SU-DHL-6 (cell line): ENCODE measurements around the gene ANKRD29.

Experiments
- H2AFZ ChIP-seq: fragments of 200-600 bp; sonication (generic); 2 replicates; pipeline ENCODE4 v1.6.1; 2014; ENCODE audit warnings: low read depth, mild to moderate bottlenecking, moderate library complexity, mixed read lengths, antibody characterized with exemption, low read length; ENCODE audit not compliant: severe bottlenecking
- H3F3A ChIP-seq: fragments of 200-600 bp; shearing (Covaris generic); 2 replicates; pipeline ENCODE4 v1.6.0; 2016; ENCODE audit warnings: antibody characterized with exemption, mild to moderate bottlenecking; ENCODE audit not compliant: insufficient read depth
- H3K27ac ChIP-seq: fragments of 200-600 bp; sonication (generic); 2 replicates; pipeline ENCODE4 v1.5.1; 2016; ENCODE audit warnings: low read depth, mild to moderate bottlenecking, low read length, moderate library complexity, mixed read lengths
- H3K27me3 ChIP-seq: fragments of 200-600 bp; sonication (generic), shearing (Covaris generic); 2 replicates; pipeline ENCODE4 v1.6.0; 2014; ENCODE audit warnings: mild to moderate bottlenecking, low read length
- H3K36me3 ChIP-seq: fragments of 200-600 bp; sonication (generic); 2 replicates; pipeline ENCODE4 v1.6.1; 2014; ENCODE audit warnings: mild to moderate bottlenecking, low read length, mixed read lengths
- H3K4me2 ChIP-seq: fragments of 300-600, 200-600 bp; shearing (Covaris generic), sonication (generic); 2 replicates; pipeline ENCODE4 v1.6.0; 2014; ENCODE audit warnings: low read length, low read depth, mild to moderate bottlenecking; ENCODE audit not compliant: poor library complexity, severe bottlenecking
- H3K4me3 ChIP-seq: fragments of 200-600 bp; sonication (generic); 2 replicates; pipeline ENCODE4 v1.5.1; 2014; ENCODE audit warnings: antibody characterized with exemption, low read length, mild to moderate bottlenecking, mixed read lengths; ENCODE audit not compliant: insufficient read depth, poor library complexity, severe bottlenecking
- H3K79me2 ChIP-seq: fragments of 200-600 bp; sonication (generic); 2 replicates; pipeline ENCODE4 v1.6.1; 2014; ENCODE audit warnings: mild to moderate bottlenecking, low read length, moderate library complexity; ENCODE audit not compliant: insufficient read depth
- H3K9ac ChIP-seq: fragments of 200-600 bp; sonication (generic); 2 replicates; pipeline ENCODE4 v1.7.0; 2014; ENCODE audit warnings: mild to moderate bottlenecking, low read length
- H3K9me2 ChIP-seq: fragments of 200-600 bp; sonication (generic); replicated peaks from 2 replicates; pipeline ENCODE4 v1.6.1; 2014; ENCODE audit warnings: low read length; ENCODE audit not compliant: insufficient read depth
- H3K9me3 ChIP-seq: fragments of 200-600 bp; sonication (generic); 2 replicates; pipeline ENCODE4 v1.6.1; 2014; ENCODE audit warnings: low read length, mixed read lengths; ENCODE audit not compliant: insufficient read depth
- H4K20me1 ChIP-seq: fragments of 200-600 bp; sonication (generic); 2 replicates; pipeline ENCODE4 v1.6.1; 2014; ENCODE audit warnings: low read depth, mild to moderate bottlenecking, antibody characterized with exemption, low read length, moderate library complexity, mixed read lengths
- CTCF ChIP-seq: fragments of 200-600 bp; sonication (generic); IDR thresholded peaks from one replicate; pipeline ENCODE4 v1.5.1; 2017; ENCODE audit warnings: antibody characterized with exemption, mild to moderate bottlenecking, low read length, moderate library complexity; ENCODE audit not compliant: insufficient read depth, poor library complexity, severe bottlenecking
- EZH2phosphoT487 ChIP-seq: fragments of 200-600 bp; sonication (generic), shearing (Covaris generic); conservative IDR thresholded peaks from 2 replicates; pipeline ENCODE4 v1.6.1; 2018; ENCODE audit warnings: mild to moderate bottlenecking, antibody characterized with exemption, low read length, moderate library complexity, mixed read lengths

ANKRD29 gene

GRCh38 chr18:23702606-23703005, 39.9 kb upstream of the ANKRD29 start:
- Histone ChIP-seq H4K20me1 (no peaks in the 10 kb centered on the region), H3K9me3 (no peaks in the 10 kb centered on the region), H3K79me2 (no peaks in the 10 kb centered on the region), H3K4me2 (no peak overlapping the region), H3K9me2 (no peaks in the 10 kb centered on the region), H3F3A (no peaks in the 10 kb centered on the region), H3K9ac (no peak overlapping the region), H3K36me3 (no peaks in the 10 kb centered on the region), H3K4me3 (no peak overlapping the region), H3K27me3 (no peaks in the 10 kb centered on the region), H3K27ac (no peak overlapping the region), H2AFZ (no peak overlapping the region)
- TF ChIP-seq EZH2phosphoT487 (no peak), CTCF (no peak)

DNA sequence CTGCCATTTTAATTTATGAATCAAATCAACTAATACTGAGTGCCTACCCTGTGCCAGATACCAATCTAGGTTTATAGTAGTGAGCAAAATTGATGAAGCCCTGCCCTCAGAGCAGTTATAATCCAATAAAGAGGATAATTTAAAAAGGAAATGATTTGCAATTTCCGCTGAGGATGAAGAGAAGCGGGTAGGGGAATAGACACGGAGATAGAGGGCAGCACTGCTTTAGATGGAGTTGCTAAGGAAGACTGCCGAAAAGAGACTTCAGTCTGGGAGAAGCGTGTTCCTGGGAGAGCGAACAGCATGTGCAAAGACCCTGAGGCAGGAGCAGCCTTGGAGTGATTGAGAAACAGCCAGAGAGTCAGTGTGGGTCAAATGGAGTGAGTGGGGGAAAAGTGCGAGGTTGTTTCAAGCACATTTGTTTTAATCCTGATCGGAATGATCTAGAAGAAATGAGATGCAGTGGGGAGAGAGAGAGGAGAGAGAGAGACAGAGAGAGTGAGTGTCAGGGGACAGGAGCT, 38.9 kb upstream of the ANKRD29 start:
- Histone ChIP-seq H3K4me2 (no peak overlapping the region), H3K27ac (no peak overlapping the region), H2AFZ (no peak overlapping the region), H3K4me3 (no peak overlapping the region), H3K9ac (no peak overlapping the region), H3K27me3 (no peaks in the 10 kb centered on the region), H3F3A (no peaks in the 10 kb centered on the region), H3K9me2 (no peaks in the 10 kb centered on the region), H3K9me3 (no peaks in the 10 kb centered on the region), H3K36me3 (no peaks in the 10 kb centered on the region), H4K20me1 (no peaks in the 10 kb centered on the region), H3K79me2 (no peaks in the 10 kb centered on the region)
- TF ChIP-seq CTCF (no peak), EZH2phosphoT487 (no peak)

- no peaks in the 10 kb centered on the region for H3K27me3 ChIP-seq
- no peak overlapping the region for H3K27ac ChIP-seq
- no peaks in the 10 kb centered on the region for H3K36me3 ChIP-seq
- no peak overlapping the region for H3K9ac ChIP-seq
- H3F3A ChIP-seq, result no peaks in the 10 kb centered on the region
- no peaks in the 10 kb centered on the region for H4K20me1 ChIP-seq
- no peaks in the 10 kb centered on the region for H3K9me2 ChIP-seq
- TF ChIP-seq EZH2phosphoT487 (no peak), CTCF (no peak)
- no peaks in the 10 kb centered on the region for H3K9me3 ChIP-seq
- no peak overlapping the region for H3K4me2 ChIP-seq
- no peaks in the 10 kb centered on the region for H3K79me2 ChIP-seq
- no peak overlapping the region for H2AFZ ChIP-seq
- H3K4me3 ChIP-seq, result no peak overlapping the region
Measured at GRCh38 chr18:23701017-23701416, 38.3 kb upstream of the ANKRD29 start.
